Measurements from ENCODE around the gene PXK.

PXK gene

DNA sequence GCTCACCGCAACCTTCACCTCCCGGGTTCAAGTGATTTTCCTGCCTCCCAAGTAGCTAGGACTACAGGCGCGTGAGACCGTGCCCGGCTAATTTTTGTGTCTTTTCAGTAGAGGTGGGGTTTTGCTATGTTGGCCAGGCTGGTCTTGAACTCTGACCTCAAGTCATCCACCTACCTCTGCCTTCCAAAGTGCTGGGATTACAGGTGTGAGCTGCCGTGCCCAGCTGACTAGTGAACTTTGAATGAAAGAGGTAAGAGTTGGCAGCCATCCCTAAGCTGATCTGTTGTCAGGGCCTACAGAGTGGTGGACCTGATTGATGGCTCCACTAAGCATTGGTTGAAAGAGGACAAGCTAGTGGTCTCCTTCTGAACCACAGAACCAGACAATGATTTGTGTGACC is 15.3 kb downstream of the PXK start:
- ChIA-PET CTCF (no interaction called here), POLR2A (no interaction called here)
- peaks cover 0 to 12% of the 10 kb centered on the region in 2 experiments; a peak in 2 of 3 replicates for H3K36me3 ChIP-seq (ENCODE audit: control insufficient read depth in 2 of 2, insufficient read depth in 1 of 2, low read length in 2 of 2)
- no peak overlapping the region for H3K4me3 ChIP-seq (ENCODE audit: low read depth, low read length)
- H3K27ac ChIP-seq (ENCODE audit: extremely low read depth, low read depth, low read length) = no peak overlapping the region
- TF ChIP-seq OSR2 (tag by site-specific recombination; IDR thresholded peaks at IDR 0.05) (no peak), ZNF157 (tag by site-specific recombination; IDR thresholded peaks at IDR 0.05) (no peak), ZNF274 (IDR thresholded peaks at IDR 0.05; ENCODE audit: low read length) (no peak), ZNF274 (tag by site-specific recombination; IDR thresholded peaks at IDR 0.05; ENCODE audit: borderline replicate concordance) (no peak), ZBTB8A (tag by site-specific recombination; IDR thresholded peaks at IDR 0.05) (no peak), ZNF555 (tag by site-specific recombination; conservative IDR thresholded peaks at IDR 0.05) (no peak), ZNF214 (tag by site-specific recombination; IDR thresholded peaks at IDR 0.05; ENCODE audit: borderline replicate concordance) (no peak), ZNF311 (tag by site-specific recombination; IDR thresholded peaks at IDR 0.05; ENCODE audit: borderline replicate concordance) (no peak), ZSCAN23 (tag by site-specific recombination; IDR thresholded peaks at IDR 0.05) (no peak), ZNF121 (tag by site-specific recombination; IDR thresholded peaks at IDR 0.05) (no peak), ZNF202 (tag by site-specific recombination; IDR thresholded peaks at IDR 0.05; ENCODE audit: borderline replicate concordance) (no peak)
- TF ChIP-seq, protein P1, sequence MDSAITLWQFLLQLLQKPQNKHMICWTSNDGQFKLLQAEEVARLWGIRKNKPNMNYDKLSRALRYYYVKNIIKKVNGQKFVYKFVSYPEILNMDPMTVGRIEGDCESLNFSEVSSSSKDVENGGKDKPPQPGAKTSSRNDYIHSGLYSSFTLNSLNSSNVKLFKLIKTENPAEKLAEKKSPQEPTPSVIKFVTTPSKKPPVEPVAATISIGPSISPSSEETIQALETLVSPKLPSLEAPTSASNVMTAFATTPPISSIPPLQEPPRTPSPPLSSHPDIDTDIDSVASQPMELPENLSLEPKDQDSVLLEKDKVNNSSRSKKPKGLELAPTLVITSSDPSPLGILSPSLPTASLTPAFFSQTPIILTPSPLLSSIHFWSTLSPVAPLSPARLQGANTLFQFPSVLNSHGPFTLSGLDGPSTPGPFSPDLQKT (IDR thresholded peaks at IDR 0.05; ENCODE audit: borderline replicate concordance, low read depth, low read length) = no peak
- TF ChIP-seq, protein P2, sequence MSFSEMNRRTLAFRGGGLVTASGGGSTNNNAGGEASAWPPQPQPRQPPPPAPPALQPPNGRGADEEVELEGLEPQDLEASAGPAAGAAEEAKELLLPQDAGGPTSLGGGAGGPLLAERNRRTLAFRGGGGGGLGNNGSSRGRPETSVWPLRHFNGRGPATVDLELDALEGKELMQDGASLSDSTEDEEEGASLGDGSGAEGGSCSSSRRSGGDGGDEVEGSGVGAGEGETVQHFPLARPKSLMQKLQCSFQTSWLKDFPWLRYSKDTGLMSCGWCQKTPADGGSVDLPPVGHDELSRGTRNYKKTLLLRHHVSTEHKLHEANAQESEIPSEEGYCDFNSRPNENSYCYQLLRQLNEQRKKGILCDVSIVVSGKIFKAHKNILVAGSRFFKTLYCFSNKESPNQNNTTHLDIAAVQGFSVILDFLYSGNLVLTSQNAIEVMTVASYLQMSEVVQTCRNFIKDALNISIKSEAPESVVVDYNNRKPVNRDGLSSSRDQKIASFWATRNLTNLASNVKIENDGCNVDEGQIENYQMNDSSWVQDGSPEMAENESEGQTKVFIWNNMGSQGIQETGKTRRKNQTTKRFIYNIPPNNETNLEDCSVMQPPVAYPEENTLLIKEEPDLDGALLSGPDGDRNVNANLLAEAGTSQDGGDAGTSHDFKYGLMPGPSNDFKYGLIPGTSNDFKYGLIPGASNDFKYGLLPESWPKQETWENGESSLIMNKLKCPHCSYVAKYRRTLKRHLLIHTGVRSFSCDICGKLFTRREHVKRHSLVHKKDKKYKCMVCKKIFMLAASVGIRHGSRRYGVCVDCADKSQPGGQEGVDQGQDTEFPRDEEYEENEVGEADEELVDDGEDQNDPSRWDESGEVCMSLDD (tag by site-specific recombination; IDR thresholded peaks at IDR 0.05) = no peak
- TF ChIP-seq, protein P3, sequence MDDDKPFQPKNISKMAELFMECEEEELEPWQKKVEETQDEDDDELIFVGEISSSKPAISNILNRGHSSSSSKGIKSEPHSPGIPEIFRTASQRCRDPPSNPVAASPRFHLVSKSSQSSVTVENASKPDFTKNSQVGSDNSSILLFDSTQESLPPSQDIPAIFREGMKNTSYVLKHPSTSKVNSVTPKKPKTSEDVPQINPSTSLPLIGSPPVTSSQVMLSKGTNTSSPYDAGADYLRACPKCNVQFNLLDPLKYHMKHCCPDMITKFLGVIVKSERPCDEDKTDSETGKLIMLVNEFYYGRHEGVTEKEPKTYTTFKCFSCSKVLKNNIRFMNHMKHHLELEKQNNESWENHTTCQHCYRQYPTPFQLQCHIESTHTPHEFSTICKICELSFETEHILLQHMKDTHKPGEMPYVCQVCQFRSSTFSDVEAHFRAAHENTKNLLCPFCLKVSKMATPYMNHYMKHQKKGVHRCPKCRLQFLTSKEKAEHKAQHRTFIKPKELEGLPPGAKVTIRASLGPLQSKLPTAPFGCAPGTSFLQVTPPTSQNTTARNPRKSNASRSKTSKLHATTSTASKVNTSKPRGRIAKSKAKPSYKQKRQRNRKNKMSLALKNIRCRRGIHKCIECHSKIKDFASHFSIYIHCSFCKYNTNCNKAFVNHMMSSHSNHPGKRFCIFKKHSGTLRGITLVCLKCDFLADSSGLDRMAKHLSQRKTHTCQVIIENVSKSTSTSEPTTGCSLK (tag by site-specific recombination; IDR thresholded peaks at IDR 0.05) = no peak
- TF ChIP-seq, protein P4, sequence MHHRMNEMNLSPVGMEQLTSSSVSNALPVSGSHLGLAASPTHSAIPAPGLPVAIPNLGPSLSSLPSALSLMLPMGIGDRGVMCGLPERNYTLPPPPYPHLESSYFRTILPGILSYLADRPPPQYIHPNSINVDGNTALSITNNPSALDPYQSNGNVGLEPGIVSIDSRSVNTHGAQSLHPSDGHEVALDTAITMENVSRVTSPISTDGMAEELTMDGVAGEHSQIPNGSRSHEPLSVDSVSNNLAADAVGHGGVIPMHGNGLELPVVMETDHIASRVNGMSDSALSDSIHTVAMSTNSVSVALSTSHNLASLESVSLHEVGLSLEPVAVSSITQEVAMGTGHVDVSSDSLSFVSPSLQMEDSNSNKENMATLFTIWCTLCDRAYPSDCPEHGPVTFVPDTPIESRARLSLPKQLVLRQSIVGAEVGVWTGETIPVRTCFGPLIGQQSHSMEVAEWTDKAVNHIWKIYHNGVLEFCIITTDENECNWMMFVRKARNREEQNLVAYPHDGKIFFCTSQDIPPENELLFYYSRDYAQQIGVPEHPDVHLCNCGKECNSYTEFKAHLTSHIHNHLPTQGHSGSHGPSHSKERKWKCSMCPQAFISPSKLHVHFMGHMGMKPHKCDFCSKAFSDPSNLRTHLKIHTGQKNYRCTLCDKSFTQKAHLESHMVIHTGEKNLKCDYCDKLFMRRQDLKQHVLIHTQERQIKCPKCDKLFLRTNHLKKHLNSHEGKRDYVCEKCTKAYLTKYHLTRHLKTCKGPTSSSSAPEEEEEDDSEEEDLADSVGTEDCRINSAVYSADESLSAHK (tag by site-specific recombination; IDR thresholded peaks at IDR 0.05) = no peak
- H3K9me3 ChIP-seq (ENCODE audit: control insufficient read depth, insufficient read depth, low read depth, low read length) = no peaks in the 10 kb centered on the region
- H3K4me1 ChIP-seq (ENCODE audit: control insufficient read depth, insufficient read depth, low read length) = 0 out of 2 replicates have a peak, but pooled peaks cover 4% of the 10 kb centered on the region

All from HEK293 (cell line).